HG02938 (cell line): ENCODE measurements around the gene TECR.

Experiments used
- ATAC-seq: cut with Tn5 transposase; IDR thresholded peaks from one replicate; pipeline ENCODE4 v1.9.1; 2021; ENCODE audit warnings: mild to moderate bottlenecking, moderate library complexity; ENCODE audit not compliant: unreplicated experiment

TECR gene

GRCh38 chr19:14507704-14508542 is 21.5 kb upstream of the TECR start:
- ATAC-seq, result no peak

GRCh38 chr19:14510311-14511228 is 18.8 kb upstream of the TECR start:
- no peak for ATAC-seq

GRCh38 chr19:14511229-14511593 is 18.2 kb upstream of the TECR start:
- ATAC-seq, result no peak

- ATAC-seq, result no peak
These were observed 16.9 kb upstream of the TECR start for GRCh38 chr19:14512406-14512961.

- no peak for ATAC-seq
These were observed 15.1 kb upstream of the TECR start for GRCh38 chr19:14514215-14514863.

GRCh38 chr19:14515501-14516047 is 13.8 kb upstream of the TECR start:
- ATAC-seq, result no peak

- no peak for ATAC-seq
These were observed 13.3 kb upstream of the TECR start for GRCh38 chr19:14516048-14516534.

GRCh38 chr19:14516746-14517438 is 12.5 kb upstream of the TECR start:
- no peak for ATAC-seq

GRCh38 chr19:14517446-14517839 is 12.0 kb upstream of the TECR start:
- no peak for ATAC-seq

GRCh38 chr19:14517840-14518505 is 11.4 kb upstream of the TECR start, which contains the start of gene DNAJB1:
Gene DNAJB1, minus strand, starts transcription at chr19:14518397. Its CDS starts 48 bp downstream, at chr19:14518349.
- peak; percentile 61 for ATAC-seq

GRCh38 chr19:14519245-14519859 is 10.0 kb upstream of the TECR start:
- no peak for ATAC-seq

- no peak for ATAC-seq
These were observed 9.5 kb upstream of the TECR start for GRCh38 chr19:14519860-14520407.

- ATAC-seq, result no peak
These were observed 8.9 kb upstream of the TECR start for GRCh38 chr19:14520543-14520942.

- no peak for ATAC-seq
These were observed 3.7 kb upstream of the TECR start for GRCh38 chr19:14525729-14526128.

- ATAC-seq, result no peak
These were observed 3.0 kb upstream of the TECR start for GRCh38 chr19:14526423-14526822.

- no peak for ATAC-seq
These were observed 758 bp upstream of the TECR start for GRCh38 chr19:14528419-14529253.

GRCh38 chr19:14530005-14530348 is 583 bp downstream of the TECR start:
- ATAC-seq, result no peak

- no peak for ATAC-seq
These were observed 1.1 kb downstream of the TECR start for GRCh38 chr19:14530506-14530905.
